ENCODE measurements around the gene AGTPBP1. TPM values are rescaled to one million over a fixed set of nuclear protein-coding genes. Genes with fewer than 3 reads are reported as not detected.

Gene AGTPBP1
- total RNA-seq = 9.6 and 10.9 TPM in 2 replicates

DNA sequence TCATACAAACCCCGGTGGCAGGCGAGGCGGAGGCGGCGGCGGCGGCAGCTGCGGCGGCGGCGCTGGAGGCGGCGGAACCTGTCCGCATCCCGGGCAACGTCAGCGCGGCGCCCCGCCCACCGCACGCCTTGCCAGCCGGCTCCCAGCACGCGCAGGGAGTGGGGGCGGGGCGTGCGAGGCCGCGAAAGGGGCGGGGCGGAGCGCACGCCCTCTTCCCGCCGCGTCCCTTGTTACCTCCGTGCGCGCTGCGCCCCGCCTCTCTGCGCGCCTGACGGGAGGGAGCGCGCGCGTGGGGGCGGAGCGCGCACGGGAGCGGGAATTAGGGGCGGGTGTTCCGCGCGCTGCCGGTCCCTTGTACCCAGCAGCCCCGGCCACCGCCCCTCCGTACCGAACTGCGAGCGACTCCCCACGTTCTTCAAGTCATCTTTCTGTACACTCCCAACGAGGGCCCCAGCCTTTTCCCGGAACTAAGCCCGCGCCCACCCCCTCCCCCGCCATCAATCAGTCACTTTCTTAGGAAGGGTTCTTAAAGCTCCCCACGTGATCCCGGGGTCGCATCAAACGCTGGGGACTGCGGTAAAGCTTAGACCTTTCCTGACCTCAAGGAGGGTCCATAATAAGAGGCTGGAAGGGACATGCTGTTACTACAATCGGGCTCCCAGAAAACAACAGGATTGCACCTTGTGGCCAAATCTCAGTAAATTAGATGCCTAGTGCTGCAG is at the start of gene AGTPBP1:
TSS of gene AGTPBP1 (minus strand) at position 80 of the 722 bp plus-strand sequence. CDS start 29,421 bp downstream, outside the sequence.

Other genes with a start within 250 kb of the AGTPBP1 start
- gene NAA35, start 199.2 kb upstream of the AGTPBP1 start, total RNA-seq = 16.3 and 16.6 TPM in 2 replicates

All from airway epithelial cell (primary cell).